ENCODE data around the gene PDLIM4. TPM values are rescaled to one million over a fixed set of nuclear protein-coding genes. Genes with fewer than 3 reads are reported as not detected.

Gene PDLIM4
- total RNA-seq, 1 experiment from 2014 or later, result 7.6 TPM

DNA sequence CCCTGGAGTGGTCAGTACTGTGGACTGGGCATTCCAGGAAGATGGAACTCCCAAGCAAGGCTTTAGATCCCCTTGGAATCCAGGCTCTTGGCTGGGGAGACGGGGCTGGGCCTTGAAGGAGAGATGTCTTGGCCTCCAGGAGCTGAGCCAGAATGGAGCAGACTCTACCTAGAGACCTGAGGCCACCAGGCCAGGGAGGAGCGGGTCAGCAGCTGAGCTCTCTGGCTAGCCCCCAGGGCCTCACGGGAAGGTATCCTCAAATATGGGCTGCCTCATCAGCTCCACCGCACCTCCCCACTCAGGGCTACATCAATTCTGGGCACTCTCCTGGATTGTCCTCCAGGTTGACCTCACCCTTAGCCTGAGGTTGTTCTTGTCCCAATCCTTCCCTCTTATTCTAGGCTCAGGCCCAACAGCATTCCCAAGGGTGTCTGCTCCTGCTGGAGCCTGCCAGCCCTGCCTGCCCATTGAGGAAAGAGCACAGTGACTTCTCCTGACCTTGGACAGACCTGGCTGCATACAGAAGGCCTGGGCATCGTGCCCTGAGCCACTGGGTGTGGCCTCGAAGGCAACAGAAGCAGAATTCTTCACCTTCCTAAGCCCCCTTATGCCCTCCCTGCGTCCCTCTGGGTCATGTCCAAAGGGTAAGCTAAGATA, 3.0 kb upstream of the PDLIM4 start:
- Histone ChIP-seq H3K79me1 (ENCODE audit: insufficient read depth, low read depth, low read length, poor library complexity, severe bottlenecking) (no peaks in the 10 kb centered on the region), H2BK5ac (ENCODE audit: insufficient read length, low read length) (no peak overlapping the region), H3K9me3 (ENCODE audit: control insufficient read depth, low read depth, low read length) (no peaks in the 10 kb centered on the region), H3K23me2 (ENCODE audit: insufficient read length, low read depth, low read length, poor library complexity, severe bottlenecking) (no peaks in the 10 kb centered on the region), H3K23ac (ENCODE audit: insufficient read length, low read depth, low read length) (no peak overlapping the region), H2BK120ac (ENCODE audit: low read depth, low read length, poor library complexity, severe bottlenecking) (no peak overlapping the region), H3K14ac (ENCODE audit: insufficient read depth, low read length) (no peak overlapping the region), H3K56ac (ENCODE audit: insufficient read length, low read depth, low read length) (no peak overlapping the region), H2BK12ac (ENCODE audit: insufficient read length, low read depth, low read length) (no peak overlapping the region), H2AFZ (ENCODE audit: low read length) (no peak overlapping the region), H3K18ac (ENCODE audit: insufficient read length, low read depth, low read length) (no peak overlapping the region), H3K4me2 (ENCODE audit: insufficient read depth, insufficient read length, low read length) (no peak overlapping the region), H3K27ac (ENCODE audit: insufficient read length, low read depth, low read length) (no peak overlapping the region), H2BK20ac (ENCODE audit: low read depth, low read length, poor library complexity, severe bottlenecking) (no peak overlapping the region), H2AK5ac (ENCODE audit: insufficient read length, low read length) (no peak overlapping the region), H3K4ac (ENCODE audit: low read depth, low read length) (no peak overlapping the region), H4K91ac (ENCODE audit: insufficient read length, low read depth, low read length) (no peak overlapping the region), H3K9ac (ENCODE audit: extremely low read depth, insufficient read length, low read length) (no peak overlapping the region), H3K79me2 (ENCODE audit: insufficient read depth, low read length) (no peaks in the 10 kb centered on the region), H3T11ph (ENCODE audit: low read length) (no peak overlapping the region), H4K8ac (replicated peaks; ENCODE audit: insufficient read length, low read depth, low read length) (no peak overlapping the region), H4K5ac (ENCODE audit: insufficient read length, low read depth, low read length) (no peak overlapping the region), H3K4me1 (ENCODE audit: insufficient read depth, low read length) (peaks cover 4% of the 10 kb centered on the region; the same call in 1 of the 2 replicates), H3K27me3 (ENCODE audit: insufficient read depth, low read length) (no peaks in the 10 kb centered on the region; the same call in 1 of the 2 replicates), H4K20me1 (ENCODE audit: control insufficient read depth, insufficient read depth, insufficient read length) (no peaks in the 10 kb centered on the region), H2BK15ac (ENCODE audit: low read depth, low read length) (no peak overlapping the region)
- H3K4me3 Mint-ChIP-seq, result no peak overlapping the region
- 0 out of 7 replicates have a peak overlapping the region, but pooled peaks of 1 of the 3 experiments have one; percentile 35 for H3K27ac Mint-ChIP-seq
- no CpG with 5 or more reads among the region's 7 CpGs for WGBS (ENCODE audit: extremely low coverage, insufficient read length, low lambda C conversion rate)
- peak; percentile 12 for DNase-seq
- H3K36me3 Mint-ChIP-seq (ENCODE audit: insufficient read depth in 1 of 3, low read depth in 3 of 3), result no peaks in the 10 kb centered on the region
- H3K27me3 Mint-ChIP-seq (ENCODE audit: low read depth), result peaks cover 26% of the 10 kb centered on the region
- no peaks in the 10 kb centered on the region for H3K9me3 Mint-ChIP-seq
- H3K4me1 Mint-ChIP-seq, result peaks cover 20 to 30% of the 10 kb centered on the region in 2 experiments
- TF ChIP-seq, protein P1, sequence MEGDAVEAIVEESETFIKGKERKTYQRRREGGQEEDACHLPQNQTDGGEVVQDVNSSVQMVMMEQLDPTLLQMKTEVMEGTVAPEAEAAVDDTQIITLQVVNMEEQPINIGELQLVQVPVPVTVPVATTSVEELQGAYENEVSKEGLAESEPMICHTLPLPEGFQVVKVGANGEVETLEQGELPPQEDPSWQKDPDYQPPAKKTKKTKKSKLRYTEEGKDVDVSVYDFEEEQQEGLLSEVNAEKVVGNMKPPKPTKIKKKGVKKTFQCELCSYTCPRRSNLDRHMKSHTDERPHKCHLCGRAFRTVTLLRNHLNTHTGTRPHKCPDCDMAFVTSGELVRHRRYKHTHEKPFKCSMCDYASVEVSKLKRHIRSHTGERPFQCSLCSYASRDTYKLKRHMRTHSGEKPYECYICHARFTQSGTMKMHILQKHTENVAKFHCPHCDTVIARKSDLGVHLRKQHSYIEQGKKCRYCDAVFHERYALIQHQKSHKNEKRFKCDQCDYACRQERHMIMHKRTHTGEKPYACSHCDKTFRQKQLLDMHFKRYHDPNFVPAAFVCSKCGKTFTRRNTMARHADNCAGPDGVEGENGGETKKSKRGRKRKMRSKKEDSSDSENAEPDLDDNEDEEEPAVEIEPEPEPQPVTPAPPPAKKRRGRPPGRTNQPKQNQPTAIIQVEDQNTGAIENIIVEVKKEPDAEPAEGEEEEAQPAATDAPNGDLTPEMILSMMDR (conservative IDR thresholded peaks at IDR 0.05), result no peak

All from H9 (cell line).